GM04504 (cell line): ENCODE data around the gene ITGBL1.
A peak's percentile ranks its signal among the peaks of the same experiment; 100 is the strongest.

Experiments used
- DNase-seq: peaks from one replicate; pipeline ENCODE4 v3.0.0-alpha.2; 2012; ENCODE audit warnings: low read depth

The ITGBL1 gene

GRCh38 chr13:101752432-101752831 lies 300.0 kb downstream of the ITGBL1 start:
- DNase-seq = no peak

GRCh38 chr13:101755228-101755887 lies 302.9 kb downstream of the ITGBL1 start:
- DNase-seq = no peak

GRCh38 chr13:101757446-101758039 lies 305.1 kb downstream of the ITGBL1 start:
- peak; percentile 12 for DNase-seq

GRCh38 chr13:101763191-101763590 lies 310.7 kb downstream of the ITGBL1 start:
- DNase-seq = no peak
